PC-3 (cell line): ENCODE data around the gene ATP23.

Experiments
- EZH2 ChIP-seq: fragments of 300-600 bp; sonication (generic); IDR thresholded peaks from one replicate; pipeline ENCODE4 v1.6.1; 2017; ENCODE audit warnings: antibody characterized with exemption, mild to moderate bottlenecking, low read length; ENCODE audit not compliant: unreplicated experiment
- EZH2phosphoT487 ChIP-seq: fragments of 300-600 bp; sonication (generic); IDR thresholded peaks from 2 replicates; pipeline ENCODE4 v1.6.1; 2018; ENCODE audit warnings: mild to moderate bottlenecking, antibody characterized with exemption, low read length, borderline replicate concordance
- TF ChIP-seq, protein P1 (sequence below): fragments of 300-600 bp; sonication (generic); conservative IDR thresholded peaks from 2 replicates; pipeline ENCODE4 v1.5.1; 2017; ENCODE audit warnings: antibody characterized with exemption, low read depth, mild to moderate bottlenecking, low read length

DNA sequence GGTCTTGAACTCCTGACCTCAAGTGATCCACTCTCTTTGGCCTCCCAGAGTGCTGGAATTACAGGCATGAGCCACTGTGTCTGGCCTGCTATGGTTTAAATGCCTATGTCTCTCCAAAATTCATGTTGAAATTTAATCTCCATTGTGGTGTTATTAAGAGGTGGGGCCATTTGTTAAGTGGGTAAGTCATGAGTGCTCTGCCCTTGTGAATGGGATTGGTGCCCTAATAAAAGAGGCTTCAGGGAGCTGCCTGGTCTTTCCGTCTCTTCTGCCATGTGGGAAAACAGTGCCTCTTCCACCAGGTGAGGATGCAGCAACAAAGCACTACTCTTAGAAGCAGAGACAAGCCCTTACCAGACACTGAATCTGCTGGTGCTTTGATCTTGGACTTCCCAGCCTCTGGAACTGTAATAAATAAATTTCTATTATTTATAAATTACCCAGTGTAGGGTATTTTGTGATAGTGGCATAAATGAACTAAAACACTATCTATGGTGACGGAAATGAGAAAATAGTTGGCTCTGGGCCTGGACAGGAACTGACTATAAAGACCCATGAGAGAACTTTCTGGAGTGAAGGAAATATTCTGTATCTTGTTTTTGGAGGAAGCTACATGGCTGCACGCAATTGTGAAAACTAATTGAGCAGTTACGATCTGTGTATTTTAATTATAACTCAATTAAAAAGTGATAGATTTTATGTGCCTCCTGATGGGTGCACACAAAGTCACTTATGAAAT is 12.1 kb upstream of the ATP23 start:
- TF ChIP-seq, protein P1, sequence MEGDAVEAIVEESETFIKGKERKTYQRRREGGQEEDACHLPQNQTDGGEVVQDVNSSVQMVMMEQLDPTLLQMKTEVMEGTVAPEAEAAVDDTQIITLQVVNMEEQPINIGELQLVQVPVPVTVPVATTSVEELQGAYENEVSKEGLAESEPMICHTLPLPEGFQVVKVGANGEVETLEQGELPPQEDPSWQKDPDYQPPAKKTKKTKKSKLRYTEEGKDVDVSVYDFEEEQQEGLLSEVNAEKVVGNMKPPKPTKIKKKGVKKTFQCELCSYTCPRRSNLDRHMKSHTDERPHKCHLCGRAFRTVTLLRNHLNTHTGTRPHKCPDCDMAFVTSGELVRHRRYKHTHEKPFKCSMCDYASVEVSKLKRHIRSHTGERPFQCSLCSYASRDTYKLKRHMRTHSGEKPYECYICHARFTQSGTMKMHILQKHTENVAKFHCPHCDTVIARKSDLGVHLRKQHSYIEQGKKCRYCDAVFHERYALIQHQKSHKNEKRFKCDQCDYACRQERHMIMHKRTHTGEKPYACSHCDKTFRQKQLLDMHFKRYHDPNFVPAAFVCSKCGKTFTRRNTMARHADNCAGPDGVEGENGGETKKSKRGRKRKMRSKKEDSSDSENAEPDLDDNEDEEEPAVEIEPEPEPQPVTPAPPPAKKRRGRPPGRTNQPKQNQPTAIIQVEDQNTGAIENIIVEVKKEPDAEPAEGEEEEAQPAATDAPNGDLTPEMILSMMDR: no peak
- TF ChIP-seq EZH2phosphoT487: no peak
- no peak for TF ChIP-seq EZH2
